GM12878 (cell line): ENCODE measurements around the gene DSG2. TPM values are rescaled to one million over a fixed set of nuclear protein-coding genes. Genes with fewer than 3 reads are reported as not detected.

ENCODE experiments used
- ATAC-seq: fragments of 200-7000 bp; cut with Tn5 transposase; 3 replicates; pipeline ENCODE4 v1.9.1; 2020; ENCODE audit warnings: mild to moderate bottlenecking, moderate library complexity
- BruUV-seq: library from RNA; stranded (reverse); fragments of 400-500 nt; replicated peaks from 2 replicates; lab custom pipeline; 2021; lab: Mats Ljungman, UMichigan
- CTCF ChIA-PET: fragments of 300-600 bp; sonication (Branson Sonifier 250); formaldehyde crosslinking; extraction: SDS; loops from one replicate; lab custom pipeline; 2021; ENCODE audit warnings: inconsistent platforms; lab: Yijun Ruan, JAX
- POLR2A ChIA-PET: fragments of 350-600 bp; formaldehyde crosslinking; extraction: SDS; loops from one replicate; lab custom pipeline; 2021; ENCODE audit warnings: inconsistent platforms; lab: Charles Lee
- RAD21 ChIA-PET: fragments of 300-600 bp; sonication (Branson Sonifier 250); formaldehyde crosslinking; loops from one replicate; lab custom pipeline; 2023; ENCODE audit warnings: antibody characterized with exemption; ENCODE audit not compliant: unreplicated experiment; lab: Charles Lee
- SMC1A ChIA-PET: fragments of 300-600 bp; sonication (Branson Sonifier 250); formaldehyde crosslinking; loops from one replicate; lab custom pipeline; 2023; ENCODE audit not compliant: unreplicated experiment, uncharacterized antibody; lab: Charles Lee
- DNase-seq: peaks from one replicate; pipeline ENCODE4 v3.0.0-alpha.2; 2011; ENCODE audit warnings: low read depth, low spot score
- FAIRE-seq: peaks from 3 replicates; lab custom pipeline; 2011; peaks lifted over from hg19 to GRCh38; lab: Jason Lieb, UNC
- H2AFZ ChIP-seq: 2 replicates; pipeline ENCODE4 v1.6.0; 2011; ENCODE audit warnings: low read depth, low read length, control low read depth; ENCODE audit not compliant: control insufficient read depth
- H3K27ac ChIP-seq: 2 replicates; pipeline ENCODE4 v1.5.1; 2011; ENCODE audit warnings: control low read depth; ENCODE audit not compliant: control insufficient read depth, insufficient read depth
- H3K27me3 ChIP-seq, 2 experiments: replicated peaks in 1 of 2; 2 replicates each; pipeline versions ENCODE4 v1.6.0 to v1.6.1; 2011; ENCODE audit warnings: low read length in 1 of 2; ENCODE audit not compliant: control insufficient read depth in 2 of 2, insufficient read depth in 2 of 2
- H3K36me3 ChIP-seq, 2 experiments: 2 replicates each; pipeline ENCODE4 v1.5.1; 2011; ENCODE audit warnings: low read length in 1 of 2; ENCODE audit not compliant: control insufficient read depth in 2 of 2, insufficient read depth in 2 of 2
- H3K4me1 ChIP-seq: 2 replicates; pipeline ENCODE4 v1.6.1; 2011; ENCODE audit warnings: mild to moderate bottlenecking, low read length, moderate library complexity, mixed read lengths; ENCODE audit not compliant: control insufficient read depth, insufficient read depth
- H3K4me2 ChIP-seq: 2 replicates; pipeline ENCODE4 v1.6.0; 2011; ENCODE audit warnings: control low read depth; ENCODE audit not compliant: control insufficient read depth, insufficient read depth
- H3K4me3 ChIP-seq: fragments of 200-600 bp; sonication (generic); 2 replicates; pipeline ENCODE4 v1.5.1; 2016
- H3K79me2 ChIP-seq: 2 replicates; pipeline ENCODE4 v1.6.0; 2011; ENCODE audit warnings: low read length; ENCODE audit not compliant: control insufficient read depth, insufficient read depth
- H3K9ac ChIP-seq: 2 replicates; pipeline ENCODE4 v1.8.0; 2011; ENCODE audit warnings: low read length, control low read depth, mixed read lengths; ENCODE audit not compliant: control insufficient read depth, insufficient read depth
- H3K9me3 ChIP-seq: replicated peaks from 3 replicates; pipeline ENCODE4 v1.5.1; 2011; ENCODE audit warnings: mild to moderate bottlenecking, low read length; ENCODE audit not compliant: control insufficient read depth, insufficient read depth
- H4K20me1 ChIP-seq: 2 replicates; pipeline ENCODE4 v1.6.0; 2011; ENCODE audit not compliant: control insufficient read depth, insufficient read depth
- CHD1 ChIP-seq: IDR thresholded peaks from 2 replicates; pipeline ENCODE4 v1.6.1; 2012; ENCODE audit warnings: low read depth, low read length, improper control_type of control experiment
- ESRRA ChIP-seq: IDR thresholded peaks from 2 replicates; pipeline ENCODE4 v1.6.1; 2012; ENCODE audit warnings: mild to moderate bottlenecking, low read length, improper control_type of control experiment
- FOXK2 ChIP-seq: fragments of 450-650 bp; IDR thresholded peaks from 2 replicates; pipeline ENCODE4 v1.6.1; 2017; ENCODE audit warnings: mild to moderate bottlenecking, moderate library complexity
- GATAD2B ChIP-seq: fragments of 450-650 bp; conservative IDR thresholded peaks from 2 replicates; pipeline ENCODE4 v1.6.1; 2017; ENCODE audit warnings: low read depth, mild to moderate bottlenecking, moderate library complexity
- NFXL1 ChIP-seq: fragments of 450-650 bp; IDR thresholded peaks from 2 replicates; pipeline ENCODE4 v1.6.1; 2017; ENCODE audit warnings: antibody characterized with exemption, mild to moderate bottlenecking, borderline replicate concordance
- NR2C1 ChIP-seq: fragments of 450-650 bp; IDR thresholded peaks from 2 replicates; pipeline ENCODE4 v1.6.1; 2017; ENCODE audit warnings: antibody characterized with exemption, mild to moderate bottlenecking, moderate library complexity
- PAX5 ChIP-seq: IDR thresholded peaks from 2 replicates; pipeline ENCODE4 v1.6.1; 2011; ENCODE audit warnings: low read depth, low read length, borderline replicate concordance
- POLR2AphosphoS5 ChIP-seq: IDR thresholded peaks from 2 replicates; pipeline ENCODE4 v1.6.1; 2011; ENCODE audit warnings: mild to moderate bottlenecking, low read length, inconsistent platforms
- SIN3A ChIP-seq: IDR thresholded peaks from 2 replicates; pipeline ENCODE4 v1.6.1; 2012; ENCODE audit warnings: low read depth, low read length, improper control_type of control experiment
- SMAD1 ChIP-seq: fragments of 450-650 bp; IDR thresholded peaks from 2 replicates; pipeline ENCODE4 v1.6.1; 2018; ENCODE audit warnings: mild to moderate bottlenecking, low read depth; ENCODE audit not compliant: partially characterized antibody
- SRF ChIP-seq, 2 experiments: IDR thresholded peaks; 2 replicates each; pipeline ENCODE4 v1.6.1; 2011; ENCODE audit warnings: low read depth in 2 of 2, low read length in 2 of 2, mild to moderate bottlenecking in 1 of 2, moderate library complexity in 1 of 2
- YBX1 ChIP-seq: fragments of 450-650 bp; IDR thresholded peaks from 2 replicates; pipeline ENCODE4 v1.6.1; 2016; ENCODE audit warnings: antibody characterized with exemption
- ZNF24 ChIP-seq: fragments of 450-650 bp; IDR thresholded peaks from 2 replicates; pipeline ENCODE4 v1.6.1; 2017; ENCODE audit warnings: antibody characterized with exemption, mild to moderate bottlenecking
- WGBS: methylation state at CpG from one replicate; pipeline ENCODE4 v1.1.6; 2016; ENCODE audit warnings: low lambda C conversion rate; ENCODE audit not compliant: insufficient replicate concordance, insufficient coverage; ENCODE audit errors: missing lambda C conversion rate; 5-methylcytosine and 5-hydroxymethylcytosine counted together
- in situ Hi-C: fragments of 300-500 bp; cut with MboI; formaldehyde crosslinking; loops from 9 replicates; pipeline ENCODE4 v1.14.3; 2018; ENCODE audit warnings: mixed read lengths
- intact Hi-C: fragments of 100-400 bp; cut with micrococcal nuclease; formaldehyde crosslinking; loops from one replicate; pipeline ENCODE4 v1.14.2; 2022; ENCODE audit not compliant: unreplicated experiment
- polyA plus RNA-seq, 11 experiments: library from polyadenylated mRNA; depleted of rRNA in 4 of 11; unstranded in 6 of 11; stranded (reverse) in 5 of 11; fragments of >200 nt; fragmentation: Nextera tagmentation in 4 of 11; fragmentation: Illumina TruSeq in 1 of 11; extraction: Ambion mirVana in 4 of 11; extraction: Trizol in 1 of 11; gene quantifications; 1 replicate in 1 of 11; 2 replicates in 10 of 11; pipeline versions ENCODE4 v1.2.1 to v1.2.3, GENCODE V29; 2011 to 2016; ENCODE audit warnings: inconsistent platforms in 2 of 11, missing spikeins in 2 of 11, low read depth in 1 of 11
- total RNA-seq, 4 experiments: library from RNA; depleted of rRNA in 3 of 4; stranded (reverse); fragments of >200 nt in 3 of 4; fragmentation: Illumina TruSeq in 1 of 4; extraction: Trizol in 1 of 4; gene quantifications; 2 replicates each; pipeline versions ENCODE4 v1.2.1 to v1.2.3, GENCODE V29; 2013 to 2021
- TF ChIP-seq, protein P1 (sequence below): IDR thresholded peaks from 2 replicates; pipeline ENCODE4 v1.6.1; 2011; ENCODE audit warnings: low read depth, mild to moderate bottlenecking, low read length, moderate library complexity, borderline replicate concordance; ENCODE audit errors: extremely low read depth
- TF ChIP-seq, protein P2 (sequence below): fragments of 450-650 bp; IDR thresholded peaks from 2 replicates; pipeline ENCODE4 v1.6.1; 2017; ENCODE audit warnings: borderline replicate concordance
- TF ChIP-seq, protein P3 (sequence below): fragments of 450-650 bp; formaldehyde crosslinking; IDR thresholded peaks from 2 replicates; pipeline ENCODE4 v1.4.0; 2022; ENCODE audit warnings: mild to moderate bottlenecking, moderate library complexity
- TF ChIP-seq, protein P4 (sequence below): IDR thresholded peaks from 2 replicates; pipeline ENCODE4 v1.6.1; 2011; ENCODE audit warnings: low read depth, low read length, improper control_type of control experiment, borderline replicate concordance

Gene DSG2
- total and polyA plus RNA-seq, 10 of the 15 experiments (the other 5 are each of a cell fraction or from before 2014, with no cell fraction given) = 11.7 to 46.2 (median 28.0) TPM

DNA sequence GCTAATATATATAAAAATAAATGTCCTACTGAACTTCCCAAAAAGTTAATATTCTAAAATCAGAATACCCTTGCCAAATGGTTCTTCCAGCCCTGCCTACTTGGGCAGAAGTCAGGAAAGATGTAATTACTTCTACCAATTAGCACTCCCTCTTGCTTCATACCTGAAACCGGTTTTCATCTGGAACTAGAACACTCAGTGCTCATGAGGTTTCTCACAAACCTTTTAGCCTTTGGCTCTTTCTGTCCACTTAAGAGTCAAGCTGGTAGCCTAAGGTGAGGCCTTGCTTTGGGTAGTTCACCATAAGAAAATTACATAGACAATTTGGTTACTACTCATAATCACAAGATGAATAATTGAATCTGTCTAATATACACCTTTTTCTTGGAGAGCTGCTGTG lies 46.4 kb upstream of the DSG2 start:
- no peak for TF ChIP-seq SIN3A
- TF ChIP-seq POLR2AphosphoS5 = no peak
- TF ChIP-seq, protein P1, sequence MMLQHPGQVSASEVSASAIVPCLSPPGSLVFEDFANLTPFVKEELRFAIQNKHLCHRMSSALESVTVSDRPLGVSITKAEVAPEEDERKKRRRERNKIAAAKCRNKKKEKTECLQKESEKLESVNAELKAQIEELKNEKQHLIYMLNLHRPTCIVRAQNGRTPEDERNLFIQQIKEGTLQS = no peak
- no peak for TF ChIP-seq NR2C1
- no peak for TF ChIP-seq YBX1
- no peak for TF ChIP-seq ZNF24
- no peak for TF ChIP-seq GATAD2B
- TF ChIP-seq, protein P2, sequence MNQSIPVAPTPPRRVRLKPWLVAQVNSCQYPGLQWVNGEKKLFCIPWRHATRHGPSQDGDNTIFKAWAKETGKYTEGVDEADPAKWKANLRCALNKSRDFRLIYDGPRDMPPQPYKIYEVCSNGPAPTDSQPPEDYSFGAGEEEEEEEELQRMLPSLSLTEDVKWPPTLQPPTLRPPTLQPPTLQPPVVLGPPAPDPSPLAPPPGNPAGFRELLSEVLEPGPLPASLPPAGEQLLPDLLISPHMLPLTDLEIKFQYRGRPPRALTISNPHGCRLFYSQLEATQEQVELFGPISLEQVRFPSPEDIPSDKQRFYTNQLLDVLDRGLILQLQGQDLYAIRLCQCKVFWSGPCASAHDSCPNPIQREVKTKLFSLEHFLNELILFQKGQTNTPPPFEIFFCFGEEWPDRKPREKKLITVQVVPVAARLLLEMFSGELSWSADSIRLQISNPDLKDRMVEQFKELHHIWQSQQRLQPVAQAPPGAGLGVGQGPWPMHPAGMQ = no peak
- no peak for TF ChIP-seq SMAD1
- no peak for TF ChIP-seq NFXL1
- no peak for TF ChIP-seq PAX5
- no peak for TF ChIP-seq CHD1
- TF ChIP-seq, protein P3, sequence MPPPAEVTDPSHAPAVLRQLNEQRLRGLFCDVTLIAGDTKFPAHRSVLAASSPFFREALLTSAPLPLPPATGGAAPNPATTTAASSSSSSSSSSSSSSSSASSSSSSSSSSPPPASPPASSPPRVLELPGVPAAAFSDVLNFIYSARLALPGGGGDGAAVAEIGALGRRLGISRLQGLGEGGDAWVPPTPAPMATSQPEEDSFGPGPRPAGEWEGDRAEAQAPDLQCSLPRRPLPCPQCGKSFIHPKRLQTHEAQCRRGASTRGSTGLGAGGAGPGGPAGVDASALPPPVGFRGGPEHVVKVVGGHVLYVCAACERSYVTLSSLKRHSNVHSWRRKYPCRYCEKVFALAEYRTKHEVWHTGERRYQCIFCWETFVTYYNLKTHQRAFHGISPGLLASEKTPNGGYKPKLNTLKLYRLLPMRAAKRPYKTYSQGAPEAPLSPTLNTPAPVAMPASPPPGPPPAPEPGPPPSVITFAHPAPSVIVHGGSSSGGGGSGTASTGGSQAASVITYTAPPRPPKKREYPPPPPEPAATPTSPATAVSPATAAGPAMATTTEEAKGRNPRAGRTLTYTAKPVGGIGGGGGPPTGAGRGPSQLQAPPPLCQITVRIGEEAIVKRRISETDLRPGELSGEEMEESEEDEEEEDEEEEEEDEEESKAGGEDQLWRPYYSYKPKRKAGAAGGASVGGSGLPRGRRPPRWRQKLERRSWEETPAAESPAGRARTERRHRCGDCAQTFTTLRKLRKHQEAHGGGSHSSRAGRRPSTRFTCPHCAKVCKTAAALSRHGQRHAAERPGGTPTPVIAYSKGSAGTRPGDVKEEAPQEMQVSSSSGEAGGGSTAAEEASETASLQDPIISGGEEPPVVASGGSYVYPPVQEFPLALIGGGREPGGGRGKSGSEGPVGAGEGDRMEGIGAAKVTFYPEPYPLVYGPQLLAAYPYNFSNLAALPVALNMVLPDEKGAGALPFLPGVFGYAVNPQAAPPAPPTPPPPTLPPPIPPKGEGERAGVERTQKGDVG (CRISPR knock-in tag) = no peak
- no peak for TF ChIP-seq SRF (IDR thresholded peaks at IDR 0.05; ENCODE audit: low read depth in 2 of 2, low read length in 2 of 2)
- TF ChIP-seq, protein P4, sequence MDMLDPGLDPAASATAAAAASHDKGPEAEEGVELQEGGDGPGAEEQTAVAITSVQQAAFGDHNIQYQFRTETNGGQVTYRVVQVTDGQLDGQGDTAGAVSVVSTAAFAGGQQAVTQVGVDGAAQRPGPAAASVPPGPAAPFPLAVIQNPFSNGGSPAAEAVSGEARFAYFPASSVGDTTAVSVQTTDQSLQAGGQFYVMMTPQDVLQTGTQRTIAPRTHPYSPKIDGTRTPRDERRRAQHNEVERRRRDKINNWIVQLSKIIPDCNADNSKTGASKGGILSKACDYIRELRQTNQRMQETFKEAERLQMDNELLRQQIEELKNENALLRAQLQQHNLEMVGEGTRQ = no peak
- no peak for TF ChIP-seq FOXK2
- TF ChIP-seq ESRRA = no peak
- TF ChIP-seq, all 136 proteins: peak for 0
- POLR2A ChIA-PET = no interaction called here
- H3K27ac ChIP-seq = no peak overlapping the region
- RAD21 ChIA-PET = no interaction called here
- H3K4me1 ChIP-seq = no peaks in the 10 kb centered on the region
- no TSS peak for BruUV-seq
- in situ Hi-C loops = no loop called here
- no peak overlapping the region for H3K4me2 ChIP-seq
- CTCF ChIA-PET = interaction anchor here (0.6 kb wide), 1 partner anchor 271 kb away, joined by 3 read pairs; no protein-coding TSS in a partner anchor
- 0% methylated on average over 1 of the region's 1 CpG for WGBS
- ATAC-seq = no peak
- no peaks in the 10 kb centered on the region for H3K36me3 ChIP-seq
- DNase-seq = no peak
- H4K20me1 ChIP-seq = no peaks in the 10 kb centered on the region
- H3K79me2 ChIP-seq = no peaks in the 10 kb centered on the region
- no peaks in the 10 kb centered on the region for H3K27me3 ChIP-seq
- no peaks in the 10 kb centered on the region for H3K9me3 ChIP-seq
- intact Hi-C loops = no loop called here
- no peak overlapping the region for H3K4me3 ChIP-seq
- H2AFZ ChIP-seq = no peak overlapping the region
- H3K9ac ChIP-seq = no peak overlapping the region
- SMC1A ChIA-PET = no interaction called here
- no peak for FAIRE-seq
